D721Med (cell line): ENCODE results near the gene ZNF687.

Experiments used
- DNase-seq: peaks from one replicate; pipeline ENCODE4 v3.0.0; 2011; ENCODE audit warnings: low spot score; ENCODE audit not compliant: insufficient read length
- FAIRE-seq: peaks from 2 replicates; lab custom pipeline; 2011; peaks lifted over from hg19 to GRCh38; lab: Jason Lieb, UNC
- CTCF ChIP-seq: IDR thresholded peaks from 2 replicates; pipeline ENCODE4 v1.5.1; 2012; ENCODE audit warnings: mild to moderate bottlenecking, control low read depth; ENCODE audit not compliant: insufficient read depth; ENCODE audit errors: missing control alignments

The ZNF687 gene

DNA sequence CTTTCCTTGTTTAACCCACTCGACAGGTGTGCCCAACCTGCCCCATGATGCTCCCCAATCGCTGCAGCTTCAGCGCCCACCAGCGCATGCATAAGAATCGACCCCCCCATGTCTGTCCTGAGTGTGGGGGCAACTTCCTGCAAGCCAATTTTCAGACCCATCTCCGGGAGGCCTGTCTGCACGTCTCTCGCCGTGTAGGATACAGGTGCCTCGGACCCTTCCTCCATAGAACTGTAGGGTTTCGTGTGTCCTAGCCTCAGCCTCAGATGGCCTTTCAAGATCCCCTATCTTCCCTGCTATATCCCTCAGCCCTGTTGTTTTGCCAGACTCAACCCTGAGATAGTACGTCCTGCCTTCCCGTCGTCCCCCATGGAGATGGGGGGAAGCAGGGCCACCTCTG lies 6.4 kb downstream of the ZNF687 start:
- TF ChIP-seq CTCF = no peak
- FAIRE-seq = no peak
- no peak for DNase-seq

GRCh38 chr1:151289080-151289935 lies 7.2 kb downstream of the ZNF687 start:
- TF ChIP-seq CTCF = no peak
- DNase-seq = no peak
- FAIRE-seq = no peak

GRCh38 chr1:151289991-151290708 lies 8.1 kb downstream of the ZNF687 start:
- no peak for DNase-seq
- FAIRE-seq = no peak
- no peak for TF ChIP-seq CTCF

DNA sequence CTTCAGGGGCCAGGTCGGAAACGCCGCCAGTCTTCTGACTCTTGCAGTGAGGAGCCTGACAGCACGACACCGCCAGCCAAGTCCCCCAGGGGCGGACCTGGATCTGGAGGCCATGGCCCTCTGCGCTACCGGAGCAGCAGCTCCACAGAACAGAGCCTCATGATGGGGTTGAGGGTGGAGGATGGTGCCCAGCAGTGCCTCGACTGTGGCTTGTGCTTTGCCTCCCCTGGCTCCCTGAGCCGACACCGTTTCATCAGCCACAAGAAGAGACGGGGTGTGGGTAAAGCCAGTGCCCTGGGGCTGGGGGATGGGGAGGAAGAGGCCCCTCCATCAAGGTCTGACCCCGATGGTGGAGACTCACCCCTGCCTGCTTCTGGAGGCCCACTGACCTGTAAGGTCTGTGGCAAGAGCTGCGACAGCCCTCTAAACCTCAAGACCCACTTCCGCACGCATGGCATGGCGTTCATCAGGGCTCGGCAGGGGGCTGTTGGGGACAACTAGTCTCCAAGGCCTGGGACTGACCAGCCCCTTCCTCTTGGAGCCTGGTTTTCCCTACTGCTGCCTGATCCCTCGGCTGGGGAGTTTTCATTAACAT lies 8.7 kb downstream of the ZNF687 start:
- no peak for DNase-seq
- no peak for TF ChIP-seq CTCF
- no peak for FAIRE-seq

DNA sequence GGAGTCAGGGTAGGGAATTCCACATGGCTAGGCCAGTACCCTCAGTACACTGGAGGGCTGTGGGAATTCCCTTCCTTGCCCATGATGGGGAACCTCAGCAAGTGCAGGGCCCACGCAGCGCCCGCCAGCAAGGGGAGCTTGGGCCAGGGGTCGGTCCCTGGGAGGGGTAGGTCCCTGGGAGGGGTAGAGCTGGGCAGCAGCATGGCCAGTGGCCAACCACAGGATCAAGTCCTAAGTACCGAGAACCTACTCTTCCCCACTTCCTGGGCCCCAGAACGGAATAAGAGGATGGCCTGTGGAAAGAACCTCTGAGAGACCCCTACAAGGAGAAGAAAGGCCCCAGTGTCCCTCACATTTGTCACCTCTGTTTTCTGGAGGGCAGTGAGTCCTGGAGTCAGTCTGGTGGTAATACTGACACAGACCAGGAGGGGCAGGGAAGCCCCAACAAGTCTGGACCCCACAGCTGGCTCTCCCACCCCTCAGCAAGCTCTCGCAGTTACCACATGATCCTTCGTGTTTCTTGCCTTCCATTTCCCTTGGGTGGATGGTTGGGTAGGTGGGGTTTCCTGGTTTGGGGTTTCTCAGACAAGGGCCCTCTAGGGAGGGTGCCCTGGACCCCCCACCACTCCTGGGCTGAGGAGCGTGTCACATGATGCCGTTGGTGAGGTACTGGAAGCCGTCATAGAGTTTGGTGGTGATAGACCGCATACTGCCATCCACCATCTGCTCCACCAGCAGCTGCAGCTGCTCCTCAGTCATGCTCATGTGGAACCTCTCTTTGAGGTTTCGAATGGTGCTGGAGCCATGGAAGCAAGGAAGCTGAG lies 10.3 kb downstream of the ZNF687 start:
- FAIRE-seq (no peak), DNase-seq (peak; percentile 32)
- no peak for TF ChIP-seq CTCF

GRCh38 chr1:151293093-151293492 lies 11.0 kb downstream of the ZNF687 start:
- FAIRE-seq (no peak), DNase-seq (no peak)

More at GRCh38 chr1:151293093-151293492, 11.0 kb downstream of the ZNF687 start:
- no peak for TF ChIP-seq CTCF
